Left colon (tissue), 2 donors: ENCODE measurements around the gene SLC11A2. TPM values are rescaled to one million over a fixed set of nuclear protein-coding genes. Genes with fewer than 3 reads are reported as not detected.

Source experiments
- ATAC-seq: fragments of 200-7000 bp; cut with Tn5 transposase; one replicate; pipeline ENCODE4 v1.9.1; 2020; ENCODE audit warnings: mild to moderate bottlenecking, moderate library complexity
- DNase-seq, 2 donors: peaks; one replicate each; pipeline ENCODE4 v3.0.0-alpha.2; 2020
- intact Hi-C, 2 donors: fragments of 100-400 bp; cut with DNase I in 1 of 2; cut with micrococcal nuclease in 1 of 2; formaldehyde crosslinking; loops; one replicate each; pipeline versions ENCODE4 v1.11.2 to v1.14.0; 2022; cut with DNase I, micrococcal nuclease
- total RNA-seq, 2 donors: library from RNA; stranded (reverse); fragmentation: NEBNext Ultra II Directional; extraction: Animal tissue kit (Norgen Biotek cat#: 25700); gene quantifications; one replicate each; pipeline ENCODE4 v1.2.1, GENCODE V29; 2021
- donor health status: DM: no; HTN: no; CAD: no.
- donor health status: DM: yes; HTN: yes; CAD: no.

SLC11A2 gene
- total RNA-seq, 2 donors from 2014 or later: 41.9 to 50.0 TPM

- no peak for DNase-seq
- ATAC-seq: no peak
- intact Hi-C loops: no loop called here
These were observed 21.7 kb downstream of the SLC11A2 start for GRCh38 chr12:51004504-51004903.

DNA sequence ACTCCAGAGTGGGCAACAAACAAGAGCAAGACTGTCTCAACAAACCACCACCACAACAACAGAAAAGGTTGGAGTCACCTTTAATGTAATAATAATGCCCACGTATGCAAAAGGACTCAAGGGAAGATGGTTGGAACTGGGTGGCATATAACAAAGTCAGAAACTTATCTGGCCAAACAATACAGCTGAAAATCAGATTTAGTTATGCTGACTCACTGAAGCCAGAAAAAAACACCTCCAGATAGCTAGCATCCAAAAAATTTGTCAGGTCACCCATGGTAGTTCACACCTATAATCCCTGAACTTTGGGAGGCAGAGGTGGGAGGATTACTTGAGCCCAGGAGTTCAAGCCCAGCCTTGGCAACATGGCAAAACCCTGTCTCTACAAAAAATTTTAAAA is 24.4 kb downstream of the SLC11A2 start:
- ATAC-seq: no peak

DNA sequence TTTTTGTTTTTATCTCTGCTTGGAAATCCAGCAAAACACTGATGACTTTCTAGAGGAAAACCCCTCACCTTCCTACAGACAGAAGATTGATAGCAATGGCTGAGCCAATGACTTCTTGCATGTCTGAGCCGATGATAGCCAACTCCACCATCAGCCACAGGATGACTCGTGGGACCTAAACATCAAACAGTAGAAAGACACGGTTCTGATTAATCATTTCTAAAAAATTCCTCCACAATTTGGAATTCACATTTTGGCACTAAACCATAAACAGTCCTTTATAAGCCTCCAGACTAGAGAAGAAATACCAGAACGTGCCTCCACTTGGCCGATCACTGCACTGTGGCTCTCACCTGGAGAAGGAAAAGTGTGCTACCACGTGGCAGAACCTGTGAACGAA is 25.9 kb downstream of the SLC11A2 start:
- intact Hi-C loops: no loop called here
- DNase-seq: no peak
- no peak for ATAC-seq

More for the DNA sequence above, 24.4 kb downstream of the SLC11A2 start:
- intact Hi-C loops: no loop called here
- no peak for DNase-seq

GRCh38 chr12:50999093-50999492 is 27.1 kb downstream of the SLC11A2 start:
- ATAC-seq (no peak), DNase-seq (no peak)
- intact Hi-C loops: no loop called here

DNA sequence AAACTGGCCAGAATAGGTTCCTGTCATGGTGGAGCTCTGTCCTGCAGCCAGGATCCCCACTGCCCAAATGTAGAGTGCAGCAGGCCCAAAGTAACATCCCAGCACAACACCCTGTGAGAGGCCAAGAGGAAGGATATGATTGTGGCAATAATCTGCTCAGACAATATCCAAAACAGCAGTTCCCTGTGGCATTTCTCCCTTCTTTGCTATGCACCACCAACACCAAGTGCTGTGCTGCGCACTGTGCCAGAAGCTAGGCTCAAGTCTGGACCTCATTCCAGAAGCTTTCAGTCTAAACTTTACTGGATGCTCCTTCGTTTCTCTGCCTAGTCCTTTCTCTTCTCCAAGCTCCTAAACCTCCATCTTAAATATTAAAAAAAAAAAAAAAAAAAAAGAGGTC is 33.4 kb downstream of the SLC11A2 start:
- no peak for DNase-seq
- intact Hi-C loops: no loop called here
- no peak for ATAC-seq

DNA sequence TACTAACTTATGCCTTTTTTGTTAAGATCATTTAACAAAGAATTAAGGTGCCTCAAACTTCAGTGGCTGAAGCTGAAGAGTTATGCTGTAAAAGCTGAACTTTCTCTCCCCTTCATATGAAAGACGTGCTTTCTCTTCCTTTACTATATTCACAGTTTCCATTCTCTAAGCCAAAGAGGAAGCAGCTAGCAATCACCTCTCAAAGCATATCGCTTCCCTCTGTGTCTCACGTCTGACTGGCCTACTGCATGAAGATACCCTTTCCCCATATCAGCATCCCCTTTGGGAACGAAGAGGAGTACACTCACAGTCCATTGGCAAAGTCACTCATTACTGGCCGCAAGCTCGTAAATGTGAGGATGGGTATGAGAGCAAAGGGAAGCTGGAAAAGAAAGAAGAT is 34.9 kb downstream of the SLC11A2 start:
- DNase-seq: no peak
- intact Hi-C loops: no loop called here

DNA sequence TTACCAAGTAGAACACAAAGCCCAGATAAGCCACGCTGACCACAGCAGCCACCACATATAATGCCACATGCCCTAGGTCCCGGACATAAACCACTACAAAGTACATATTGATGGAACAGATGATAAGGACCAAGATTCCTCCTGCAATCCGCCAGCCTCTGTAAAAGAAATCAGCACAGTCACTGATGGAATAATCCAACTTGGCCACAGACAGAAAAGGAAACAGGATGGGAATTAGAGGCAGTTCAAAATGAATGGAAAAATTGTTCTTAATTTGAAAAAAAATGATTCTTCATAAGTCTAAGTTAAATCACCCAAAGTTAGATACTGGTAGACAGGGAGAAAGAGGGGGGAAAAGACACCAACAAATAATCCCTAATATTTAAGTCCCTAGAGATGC is 35.4 kb downstream of the SLC11A2 start:
- intact Hi-C loops: no loop called here
- DNase-seq (no peak), ATAC-seq (no peak)

More for the DNA sequence above, 34.9 kb downstream of the SLC11A2 start:
- no peak for ATAC-seq

- intact Hi-C loops: no loop called here
- ATAC-seq (no peak), DNase-seq (no peak)
These were observed 35.9 kb downstream of the SLC11A2 start for GRCh38 chr12:50990147-50990727.

DNA sequence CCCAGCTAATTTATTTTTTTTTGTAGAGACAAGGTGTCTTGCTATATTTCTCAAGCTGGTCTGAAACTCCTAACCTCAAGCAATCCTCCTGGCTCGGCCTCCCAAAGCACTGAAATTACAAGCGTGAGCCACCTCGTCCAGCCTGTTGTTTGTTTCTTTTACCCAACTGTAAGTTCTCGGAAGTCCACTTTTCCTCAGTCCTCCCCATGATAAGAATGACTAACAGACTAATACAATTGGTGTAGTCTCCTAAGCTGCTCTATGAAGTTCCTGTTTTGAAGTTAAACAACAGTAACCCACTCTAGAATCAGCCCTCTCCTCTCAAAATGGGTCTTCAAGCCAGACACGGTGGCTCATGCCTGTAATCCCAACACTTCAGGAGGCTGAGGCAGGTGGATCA is 37.3 kb downstream of the SLC11A2 start:
- no peak for ATAC-seq
- DNase-seq: no peak
- intact Hi-C loops: loop anchor here in 1 of 2 donors (5.0 kb wide), 2 partner anchors 62 to 222 kb away; a partner anchor contains a TSS

DNA sequence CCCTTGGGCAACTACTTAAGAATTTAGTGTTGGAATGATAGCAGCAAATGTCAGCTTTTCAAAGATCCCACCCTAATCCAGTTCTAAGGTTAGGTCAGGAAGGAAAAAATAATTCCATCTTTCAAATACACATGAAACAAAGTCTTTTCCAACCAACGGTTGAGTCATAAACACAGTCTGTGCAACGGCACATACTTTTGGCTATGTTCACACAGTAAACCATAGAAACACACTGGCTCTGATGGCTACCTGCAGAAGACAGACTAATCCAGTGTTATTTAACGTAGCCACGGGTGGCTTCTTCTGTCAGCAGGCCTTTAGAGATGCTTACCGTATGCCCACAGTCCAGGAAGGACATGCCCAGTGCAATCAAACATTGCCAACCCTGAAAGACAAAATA is 38.1 kb downstream of the SLC11A2 start:
- DNase-seq (no peak), ATAC-seq (no peak)
- intact Hi-C loops: loop anchor here in 1 of 2 donors (5.0 kb wide), 2 partner anchors 61 to 221 kb away; a partner anchor contains a TSS

- peak; percentile 94 for ATAC-seq
- intact Hi-C loops: loop anchor here in 1 of 2 donors (2.0 to 5.0 kb wide), 3 partner anchors 60 to 220 kb away; a partner anchor contains a TSS
- DNase-seq: peak; percentile 47 to 51
These were observed 39.0 kb downstream of the SLC11A2 start for GRCh38 chr12:50986966-50987737.

- ATAC-seq (no peak), DNase-seq (no peak)
- intact Hi-C loops: loop anchor here in 1 of 2 donors (5.0 kb wide), 2 partner anchors 58 to 218 kb away; a partner anchor contains a TSS
These were observed 40.9 kb downstream of the SLC11A2 start for GRCh38 chr12:50985322-50985721.

GRCh38 chr12:50984586-50985298 is 41.4 kb downstream of the SLC11A2 start:
- intact Hi-C loops: loop anchor here in 1 of 2 donors (5.0 kb wide), 2 partner anchors 57 to 217 kb away; a partner anchor contains a TSS
- DNase-seq: no peak

GRCh38 chr12:50981319-50982239 is 44.6 kb downstream of the SLC11A2 start:
- DNase-seq: no peak
- ATAC-seq: peak; percentile 95
- intact Hi-C loops: no loop called here

More at GRCh38 chr12:50984586-50985298, 41.4 kb downstream of the SLC11A2 start:
- no peak for ATAC-seq

DNA sequence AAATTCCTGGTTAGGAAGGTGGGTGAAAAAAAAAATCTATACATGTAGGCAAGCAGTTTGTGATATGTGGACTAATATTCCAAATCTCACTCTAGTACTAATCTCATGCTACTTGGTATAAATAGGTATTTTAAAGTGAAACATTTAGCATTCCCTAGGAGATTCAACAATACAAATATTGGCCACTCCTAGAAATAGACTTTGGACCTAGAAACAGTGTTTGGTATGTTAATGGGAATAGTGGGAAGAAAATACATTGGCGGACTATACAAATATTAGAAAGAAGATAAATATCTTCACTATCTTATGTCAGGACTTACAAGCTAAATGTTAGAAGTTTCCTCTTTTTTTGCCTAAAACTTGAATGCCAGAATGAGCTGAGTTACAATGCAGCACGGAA is 45.6 kb downstream of the SLC11A2 start:
- ATAC-seq: peak; percentile 73
- no peak for DNase-seq
- intact Hi-C loops: no loop called here

DNA sequence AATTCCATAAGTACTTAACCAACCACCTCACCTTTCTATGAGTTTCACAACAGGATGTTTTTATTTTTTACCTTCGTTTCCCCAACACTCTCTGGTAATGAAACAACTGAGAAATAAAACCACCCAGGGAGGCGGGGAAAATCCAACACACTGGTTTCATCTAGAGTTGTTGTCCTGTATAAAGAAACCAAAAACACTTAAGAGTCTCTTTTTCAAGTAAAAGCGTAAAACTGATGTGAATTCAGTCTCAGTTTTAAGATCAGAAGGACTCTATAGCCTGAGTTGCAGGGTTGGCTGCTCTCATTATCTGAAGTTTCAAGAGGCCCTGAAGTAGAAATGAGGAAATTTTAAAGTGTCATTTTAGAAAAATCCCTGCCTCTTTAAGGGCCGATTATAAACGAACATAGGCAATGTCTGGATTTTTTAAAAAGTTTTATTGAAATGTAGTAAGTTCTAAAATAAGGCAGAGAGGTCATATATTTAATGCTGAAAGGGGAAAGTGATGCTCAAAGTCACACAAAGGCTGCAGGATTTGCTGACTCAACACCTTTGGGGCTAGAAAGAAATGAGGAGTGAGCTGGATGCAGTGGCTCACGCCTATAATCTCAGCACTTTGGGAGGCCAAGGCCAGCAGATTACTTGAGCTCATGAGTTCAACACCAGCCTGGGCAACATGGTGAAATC is 46.7 kb downstream of the SLC11A2 start:
- DNase-seq: no peak
- intact Hi-C loops: no loop called here
- no peak for ATAC-seq

GRCh38 chr12:50971946-50972345 is 54.2 kb downstream of the SLC11A2 start:
- no peak for DNase-seq
- no peak for ATAC-seq
- intact Hi-C loops: no loop called here

DNA sequence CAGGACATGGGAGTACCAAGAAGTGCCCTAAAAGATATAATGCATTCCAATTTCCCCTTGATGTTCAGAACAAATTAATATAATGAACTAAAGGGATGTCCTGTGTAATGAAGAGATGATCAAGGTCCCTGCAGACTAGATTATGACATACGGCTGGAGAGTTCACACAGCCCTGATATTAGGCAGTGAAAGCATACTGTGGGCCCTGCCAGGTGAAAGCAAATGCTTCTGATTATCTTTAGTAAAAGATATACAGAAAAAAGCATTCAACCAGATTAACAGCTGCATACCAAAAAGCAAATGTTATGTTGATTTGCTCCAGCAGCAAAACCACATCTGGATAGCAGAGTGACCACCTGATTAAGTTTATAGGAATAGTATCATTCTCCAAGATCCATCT is 61.8 kb downstream of the SLC11A2 start:
- no peak for ATAC-seq
- intact Hi-C loops: no loop called here
- DNase-seq: no peak
